Measurements from ENCODE around the gene PPM1H.

- no peak for TF ChIP-seq POLR2A (IDR thresholded peaks at IDR 0.05; ENCODE audit: low read length)
- TF ChIP-seq GATA1 (IDR thresholded peaks at IDR 0.05; ENCODE audit: low read depth, low read length) = no peak
Observed at GRCh38 chr12:62907078-62907477, 27.9 kb downstream of the PPM1H start.
